DLD1 (cell line): ENCODE measurements around the gene UBR4.
"Not testable (repeated sequence)": the region's sequence is repeated elsewhere in the genome, so short reads cannot be mapped to it uniquely, and the experiment has no call there.

Experiments
- in situ Hi-C: cut with HindIII; loops from 2 replicates; pipeline ENCODE4 v1.10.0; 2017; ENCODE audit warnings: low sequenced_read_pairs

The UBR4 gene

DNA sequence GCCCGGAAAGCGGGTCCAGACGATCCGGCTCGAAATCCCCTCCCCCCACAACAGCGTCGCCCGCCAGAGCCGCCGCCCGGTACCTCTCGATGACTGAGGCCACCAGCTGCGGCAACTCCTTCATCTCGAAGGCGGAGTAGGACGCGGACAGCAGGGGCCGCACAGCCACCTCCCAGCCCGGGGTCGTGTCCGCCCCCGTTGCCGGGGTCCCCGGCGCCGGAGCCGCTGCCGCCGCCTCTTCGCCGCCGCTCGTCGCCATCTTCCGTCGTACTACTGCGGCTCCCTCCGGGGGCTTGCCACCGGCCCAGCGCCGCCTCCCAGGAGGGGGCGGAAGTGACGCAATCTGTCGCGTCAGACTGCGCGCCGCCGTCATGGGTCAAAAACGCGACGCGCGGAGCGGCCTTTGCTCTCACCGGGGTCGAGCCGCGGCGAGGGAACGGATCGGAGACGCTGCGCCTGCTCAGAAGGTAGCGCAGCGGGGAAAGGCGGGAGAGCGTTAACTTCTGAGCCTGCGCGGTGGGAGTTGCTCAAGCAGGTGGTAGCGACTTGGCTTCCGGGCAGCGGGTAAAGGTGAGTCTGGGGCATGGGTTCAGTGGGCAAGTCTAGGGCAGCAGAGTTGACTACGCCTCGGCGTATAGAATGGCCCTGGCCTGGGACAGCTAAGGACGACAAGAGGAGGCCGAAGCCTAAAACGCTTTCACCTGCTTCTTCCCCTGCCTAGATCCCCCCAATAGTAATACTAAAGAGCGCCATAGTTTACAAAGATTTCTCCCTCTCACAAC, at the start of gene UBR4:
Gene UBR4, minus strand, starts transcription at position 277 of the 782 bp plus-strand sequence. Its CDS starts 18 bp downstream, at position 259.
- in situ Hi-C loops: no loop called here

DNA sequence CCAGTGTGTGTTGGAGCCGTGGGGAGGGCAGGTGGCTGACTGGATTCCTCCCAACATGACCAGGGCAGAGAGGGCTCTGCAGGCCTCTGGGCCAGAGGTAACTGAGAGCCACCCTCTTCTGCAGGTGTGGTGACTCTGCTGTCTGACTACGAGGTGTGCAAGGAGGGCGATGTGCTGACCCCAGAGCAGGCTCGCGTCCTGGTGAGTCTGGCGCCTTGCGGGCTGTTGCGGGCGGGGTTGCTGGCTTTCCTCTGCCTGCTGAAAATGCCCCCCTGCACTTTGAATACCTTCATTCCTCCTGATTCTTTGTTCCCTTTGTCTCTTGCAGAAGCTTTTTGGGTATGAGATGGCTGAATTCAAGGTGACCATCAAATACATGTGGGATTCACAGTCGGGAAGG, 48.3 kb upstream of the UBR4 start:
- in situ Hi-C loops: no loop called here

DNA sequence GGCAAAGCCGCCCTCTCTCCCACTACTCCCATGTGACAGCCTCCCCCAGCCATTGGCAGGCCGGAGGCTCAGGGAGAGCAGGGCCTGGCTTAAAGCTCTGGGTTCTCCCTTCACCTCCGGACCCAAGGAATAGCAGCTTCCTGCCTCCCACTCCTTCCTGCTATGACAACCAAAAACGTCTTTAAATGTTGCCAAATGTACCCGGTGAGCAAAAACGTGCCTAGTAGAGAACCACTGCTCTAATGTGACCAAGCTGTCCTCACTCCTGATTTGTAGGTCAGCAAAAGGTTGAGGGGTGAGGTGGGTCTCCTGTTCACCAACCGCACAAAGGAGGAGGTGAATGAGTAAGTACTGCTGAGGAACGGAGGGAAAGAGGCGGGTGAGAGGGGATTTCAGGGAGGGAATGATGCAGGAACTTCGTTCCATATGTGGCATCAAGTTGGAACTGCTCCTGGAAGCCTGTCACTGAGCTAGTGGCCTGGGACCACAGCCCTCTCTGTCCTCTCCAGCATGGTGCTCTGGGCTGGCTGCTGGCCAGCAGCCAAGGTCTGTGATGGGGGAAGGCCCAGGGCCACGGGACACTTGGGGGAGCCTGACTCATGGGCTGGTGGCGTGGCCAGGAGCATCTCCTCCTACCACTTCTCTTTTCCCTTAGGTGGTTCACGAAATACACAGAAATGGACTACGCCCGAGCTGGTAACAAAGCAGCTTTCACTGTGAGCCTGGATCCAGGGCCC, 47.3 kb upstream of the UBR4 start:
- in situ Hi-C loops: no loop called here

DNA sequence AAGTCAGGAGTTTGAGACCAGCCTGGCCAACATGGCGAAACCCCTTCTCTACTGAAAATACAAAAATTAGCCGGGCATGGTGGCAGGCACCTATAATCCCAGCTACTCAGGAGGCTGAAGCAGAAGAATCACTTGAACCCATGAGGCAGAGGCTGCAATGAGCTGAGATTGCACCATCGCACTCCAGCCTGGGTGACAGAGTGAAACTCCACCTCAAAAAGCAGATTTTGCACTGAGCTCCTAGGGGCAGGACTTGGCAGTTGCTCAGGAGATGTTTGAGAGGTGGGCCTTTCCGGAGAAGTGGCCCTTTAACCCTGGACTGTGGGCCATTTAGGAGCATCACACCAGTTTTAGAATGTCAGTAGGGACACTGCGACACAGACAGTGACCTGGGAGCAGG, 46.2 kb upstream of the UBR4 start:
- in situ Hi-C loops: not testable (repeated sequence)

DNA sequence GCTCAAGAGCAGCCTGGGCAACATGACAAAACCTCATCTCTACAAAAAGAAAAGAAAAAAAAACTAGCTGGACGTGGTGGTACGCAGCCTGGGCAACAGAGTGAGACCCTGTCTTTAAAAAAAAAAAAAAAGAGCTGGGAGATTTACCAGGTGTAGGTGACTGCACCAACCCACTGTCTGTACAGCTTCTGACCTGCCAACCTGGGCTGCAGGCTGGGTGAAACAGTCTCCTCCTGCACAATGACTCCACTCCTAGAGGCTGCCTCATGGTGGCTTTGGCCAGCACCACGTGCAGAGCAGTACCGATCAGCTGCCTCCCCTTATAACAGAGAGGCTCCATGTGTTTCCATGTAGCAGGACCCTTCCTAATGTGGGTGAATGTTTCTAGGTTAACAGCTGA, 45.2 kb upstream of the UBR4 start:
- in situ Hi-C loops: no loop called here

DNA sequence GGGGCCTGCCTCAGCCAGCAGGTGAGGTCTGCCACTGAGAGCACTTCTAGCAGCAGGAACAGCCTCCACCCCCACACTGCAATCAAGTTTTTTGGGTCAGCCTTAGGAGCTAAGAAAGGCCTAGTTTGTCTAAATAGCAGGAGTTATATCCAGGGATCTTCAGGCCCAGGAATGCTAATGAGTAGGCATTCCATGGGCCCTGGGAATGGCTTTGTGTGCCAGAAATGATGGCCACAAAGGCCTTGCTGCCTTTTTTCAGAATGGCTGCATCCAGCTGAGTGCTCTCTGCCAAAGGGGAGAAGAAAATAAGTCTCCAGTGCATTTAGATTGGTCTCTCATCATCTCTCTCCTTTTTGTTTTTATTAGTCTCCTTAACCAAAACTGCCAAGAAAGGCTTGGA, 44.4 kb upstream of the UBR4 start:
- in situ Hi-C loops: no loop called here

DNA sequence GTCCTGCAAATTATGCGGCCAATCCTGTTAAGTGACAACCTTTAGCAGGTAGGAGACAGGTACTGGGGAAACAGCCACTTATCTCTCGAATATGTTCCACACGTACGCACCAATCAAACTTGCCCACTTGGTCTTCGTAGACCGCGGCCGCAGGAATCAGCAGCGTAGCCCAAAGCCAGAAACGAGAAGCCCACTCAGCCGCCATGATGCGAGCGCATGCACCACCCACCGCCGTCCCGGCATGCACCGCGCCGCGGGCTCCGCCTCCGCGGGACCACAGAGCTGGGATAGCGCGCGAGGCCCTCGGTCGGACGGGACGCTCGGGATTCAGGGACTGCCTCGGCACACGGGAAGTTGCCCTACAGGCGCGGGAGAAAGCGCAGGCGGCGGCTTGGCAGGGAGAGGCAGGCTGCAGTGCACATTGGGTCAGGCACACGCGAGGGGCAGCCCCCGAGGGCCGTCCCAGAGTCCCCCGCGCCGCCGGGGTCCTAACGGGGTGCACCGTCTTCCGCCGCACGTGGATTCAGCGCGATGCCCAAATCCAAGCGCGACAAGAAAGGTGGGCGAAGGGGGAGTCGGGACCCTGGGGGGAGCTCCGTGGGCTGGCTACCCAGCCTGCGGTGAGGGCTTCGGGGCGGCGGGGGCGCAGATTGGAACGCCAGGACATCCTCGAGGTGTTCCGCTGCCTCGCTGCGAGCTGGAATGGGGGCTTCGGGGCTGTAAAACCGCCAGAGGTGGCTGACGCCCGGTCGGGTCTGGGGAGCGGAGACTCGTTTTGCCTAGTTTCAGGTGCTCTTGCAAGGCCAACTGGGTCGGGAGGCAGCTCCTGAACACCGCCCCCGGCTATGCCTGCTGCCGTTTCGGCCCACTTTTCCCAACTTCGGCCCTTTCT, 41.5 kb upstream of the UBR4 start, which contains the start of the genes EMC1 and MRTO4:
Gene EMC1, minus strand, starts transcription at position 220 of the 892 bp plus-strand sequence. Its CDS starts 15 bp downstream, at position 205.
Gene MRTO4, plus strand, starts transcription at position 501 of the 892 bp plus-strand sequence. Its CDS starts 31 bp downstream, at position 532.
- in situ Hi-C loops: no loop called here

DNA sequence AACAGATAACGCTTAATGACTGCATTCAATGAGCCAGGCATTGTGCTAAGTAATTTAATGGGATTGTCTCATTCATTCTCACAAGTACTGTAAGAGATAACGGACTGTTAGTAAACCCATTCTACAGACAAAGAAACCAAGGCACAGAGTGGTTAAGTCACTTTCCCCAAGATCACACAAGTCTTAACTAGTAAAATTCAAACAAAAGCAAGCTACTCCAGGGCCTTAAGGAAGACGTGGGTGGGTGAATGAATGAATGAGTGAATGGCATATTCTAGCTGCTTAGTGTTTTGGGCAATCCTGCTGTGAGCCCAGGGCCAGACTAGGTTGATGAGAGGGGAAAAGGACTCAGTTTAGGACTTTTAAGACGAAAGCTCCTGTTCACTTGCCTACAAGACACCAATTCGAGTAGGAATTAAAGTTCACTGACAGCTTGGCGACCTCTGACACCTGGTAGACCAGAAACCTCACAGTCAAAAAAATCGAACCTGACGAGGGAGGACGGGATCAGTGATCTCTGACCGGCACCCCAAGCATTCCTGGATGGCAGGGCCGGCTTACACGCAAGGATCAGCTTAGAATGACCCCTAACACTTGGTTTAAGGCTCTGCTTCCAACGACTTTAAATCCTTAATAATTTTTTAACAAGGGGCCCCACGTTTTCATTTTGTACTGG, 40.7 kb upstream of the UBR4 start:
- in situ Hi-C loops: no loop called here

DNA sequence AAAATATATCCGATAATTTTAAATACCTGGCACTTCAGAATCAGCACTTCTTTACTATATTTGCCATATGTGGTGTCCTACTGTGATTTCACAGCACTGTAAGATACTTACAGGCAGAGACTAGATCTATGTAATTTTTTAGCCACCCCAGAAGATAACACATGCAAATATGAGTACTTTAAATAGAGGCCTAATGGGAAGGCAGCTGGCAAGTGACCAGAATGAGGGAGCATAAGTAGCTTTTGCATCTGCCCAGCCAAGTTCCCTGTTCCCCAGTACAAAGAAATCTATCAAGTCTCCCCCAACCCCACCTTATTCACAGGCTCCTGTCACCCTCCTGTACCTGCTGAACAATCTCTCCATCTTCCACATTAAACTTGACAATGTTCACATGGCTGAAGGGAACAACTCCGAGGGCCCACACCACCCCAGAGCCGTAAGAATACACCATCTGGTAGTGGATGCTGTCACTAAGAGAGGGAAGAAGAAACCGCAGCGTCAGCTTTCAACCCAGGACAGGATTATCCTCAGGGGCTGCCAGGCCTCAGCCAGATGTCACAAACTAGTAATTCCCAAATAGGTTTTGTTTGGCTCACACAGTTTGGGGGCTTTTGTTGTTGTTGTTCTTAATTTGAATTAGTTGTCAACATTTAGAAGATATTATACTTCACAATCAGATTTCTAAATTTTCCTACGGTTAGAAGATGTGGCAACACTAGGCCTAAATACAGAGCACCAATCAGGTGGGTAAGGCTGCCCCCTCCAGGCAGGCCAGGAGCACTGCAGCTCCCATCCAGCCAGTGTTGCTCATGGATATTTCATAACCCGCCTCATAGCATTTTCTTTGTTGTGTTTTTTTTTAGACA, 30.8 kb upstream of the UBR4 start:
- in situ Hi-C loops: no loop called here

DNA sequence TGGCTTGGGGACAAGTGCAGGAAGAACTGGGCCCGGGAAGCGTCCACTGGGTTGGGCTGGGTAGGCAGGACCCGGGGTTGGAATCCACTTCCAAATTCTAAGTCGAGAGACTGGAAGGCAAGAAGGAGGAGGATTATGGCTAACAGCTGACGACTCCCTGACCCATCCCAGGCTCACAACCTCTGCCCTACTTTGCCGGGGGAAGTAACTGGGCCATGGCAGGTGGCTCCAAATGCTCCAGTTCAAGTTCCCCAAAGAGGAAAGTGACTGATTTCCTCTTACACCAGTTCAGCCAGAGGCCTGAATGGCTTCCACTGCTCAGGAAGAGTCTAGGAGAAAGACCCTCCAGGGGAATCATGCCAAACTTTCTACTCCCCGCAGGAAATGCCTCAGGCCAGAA, 29.8 kb upstream of the UBR4 start:
- in situ Hi-C loops: no loop called here

DNA sequence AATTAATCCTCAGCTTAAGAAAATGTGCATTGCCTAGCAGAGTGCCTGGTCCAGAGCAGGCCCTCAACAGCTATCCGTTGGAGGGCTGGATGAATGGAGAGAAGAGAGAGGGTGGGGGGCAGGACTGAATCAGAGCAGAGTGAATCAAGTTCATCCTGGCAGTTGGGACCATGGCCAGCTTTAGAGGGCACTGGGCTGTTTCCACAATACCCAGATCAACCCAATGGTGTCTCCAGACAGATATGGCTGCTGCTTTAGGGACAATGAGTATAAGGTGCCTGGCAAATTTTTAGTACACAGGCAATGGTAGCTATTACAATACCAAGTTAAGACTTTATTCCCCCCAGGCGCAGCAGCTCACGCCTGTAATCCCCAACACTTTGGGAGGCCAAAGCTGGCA, 24.2 kb upstream of the UBR4 start:
- in situ Hi-C loops: no loop called here

DNA sequence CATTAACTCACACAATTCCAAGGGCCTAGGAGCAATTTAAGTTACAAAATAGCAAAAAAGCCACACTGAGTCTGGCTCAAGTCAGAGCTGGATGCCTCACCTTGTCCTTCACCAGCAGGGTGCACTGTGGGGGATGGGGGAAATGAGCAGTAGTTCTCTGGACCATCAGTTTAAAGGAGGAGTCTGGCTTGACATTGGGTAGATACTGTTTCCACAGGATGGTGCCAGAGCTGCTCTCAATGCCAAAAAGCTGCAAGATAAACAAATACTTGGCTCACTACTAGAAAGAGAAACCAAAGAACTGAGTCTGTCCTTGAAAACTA, 22.4 kb upstream of the UBR4 start:
- in situ Hi-C loops: no loop called here

DNA sequence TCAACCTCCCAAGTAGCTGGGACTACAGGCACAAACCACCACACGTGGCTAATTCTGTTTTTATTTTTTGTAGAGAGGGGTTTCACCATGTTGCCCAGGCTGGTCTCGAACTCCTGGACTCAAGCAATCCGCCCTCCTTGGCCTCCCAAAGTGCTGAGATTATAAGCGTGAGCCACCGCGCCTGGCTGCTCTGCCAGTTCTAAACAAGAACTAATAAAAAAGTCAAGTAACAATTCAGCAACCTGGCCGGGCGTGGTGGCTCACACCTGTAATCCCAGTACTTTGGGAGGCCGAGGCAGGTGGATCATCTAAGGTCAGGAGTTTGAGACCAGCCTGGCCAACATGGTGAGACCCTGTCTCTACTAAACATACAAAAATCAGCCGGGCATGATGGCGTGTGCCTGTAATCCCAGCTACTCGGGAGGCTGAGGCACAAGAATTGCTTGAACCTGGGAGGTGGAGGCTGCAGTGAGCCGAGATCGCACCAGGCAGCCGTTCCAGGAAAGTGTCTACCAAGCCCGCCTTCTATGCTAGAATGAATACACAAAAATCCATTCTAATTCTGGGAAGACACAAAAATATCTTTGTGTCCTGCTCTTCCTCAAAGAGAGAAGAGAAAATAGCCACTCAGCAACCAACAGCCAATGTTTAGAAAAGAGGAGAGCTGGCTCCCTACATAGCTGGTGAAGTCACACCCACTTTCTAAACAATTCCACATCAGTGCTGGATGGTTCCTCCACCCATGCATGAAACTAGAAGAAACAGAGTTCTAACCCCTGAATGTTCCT, 21.9 kb upstream of the UBR4 start:
- in situ Hi-C loops: not testable (repeated sequence)

DNA sequence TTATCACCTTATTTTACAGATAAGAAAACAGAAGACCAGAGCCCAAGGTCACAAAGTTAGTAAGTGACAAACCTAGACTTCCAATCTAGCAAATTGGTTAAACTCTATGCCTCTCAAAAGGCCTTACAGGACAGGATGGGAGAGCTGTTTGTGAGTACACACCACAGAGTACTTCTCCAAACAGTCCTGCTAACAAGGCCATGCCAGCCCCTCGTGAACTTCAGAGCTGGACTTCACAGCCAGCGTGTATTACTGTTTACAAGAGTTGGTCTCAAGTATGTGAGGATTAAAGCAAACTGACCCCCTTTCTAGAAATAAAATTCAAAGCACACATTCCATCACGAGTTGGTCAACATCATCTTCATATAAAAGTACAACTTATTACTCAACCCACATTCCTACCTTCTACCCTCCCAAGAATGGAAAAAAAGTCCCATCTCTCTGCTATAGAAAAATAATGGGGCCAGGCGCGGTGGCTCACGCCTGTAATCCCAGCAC, 19.8 kb upstream of the UBR4 start:
- in situ Hi-C loops: no loop called here

DNA sequence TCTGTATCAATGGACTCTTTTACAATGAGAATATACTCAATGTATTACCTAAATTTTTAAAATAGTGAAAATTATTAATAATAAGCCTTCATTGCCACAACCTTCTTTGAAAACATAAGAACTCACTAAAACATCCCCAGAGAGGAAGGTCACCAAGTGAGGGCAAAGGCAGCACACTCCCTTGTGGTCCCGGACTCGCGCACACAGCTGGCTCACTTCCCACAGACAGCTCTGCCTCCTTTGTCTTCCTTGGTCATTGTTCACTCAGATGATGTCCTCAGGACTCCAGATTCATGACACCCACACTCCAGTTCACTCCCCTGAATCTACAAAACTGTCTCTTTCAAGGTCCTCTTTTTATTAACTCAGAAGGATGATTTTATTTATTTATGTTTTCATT, 19.2 kb upstream of the UBR4 start:
- in situ Hi-C loops: no loop called here

DNA sequence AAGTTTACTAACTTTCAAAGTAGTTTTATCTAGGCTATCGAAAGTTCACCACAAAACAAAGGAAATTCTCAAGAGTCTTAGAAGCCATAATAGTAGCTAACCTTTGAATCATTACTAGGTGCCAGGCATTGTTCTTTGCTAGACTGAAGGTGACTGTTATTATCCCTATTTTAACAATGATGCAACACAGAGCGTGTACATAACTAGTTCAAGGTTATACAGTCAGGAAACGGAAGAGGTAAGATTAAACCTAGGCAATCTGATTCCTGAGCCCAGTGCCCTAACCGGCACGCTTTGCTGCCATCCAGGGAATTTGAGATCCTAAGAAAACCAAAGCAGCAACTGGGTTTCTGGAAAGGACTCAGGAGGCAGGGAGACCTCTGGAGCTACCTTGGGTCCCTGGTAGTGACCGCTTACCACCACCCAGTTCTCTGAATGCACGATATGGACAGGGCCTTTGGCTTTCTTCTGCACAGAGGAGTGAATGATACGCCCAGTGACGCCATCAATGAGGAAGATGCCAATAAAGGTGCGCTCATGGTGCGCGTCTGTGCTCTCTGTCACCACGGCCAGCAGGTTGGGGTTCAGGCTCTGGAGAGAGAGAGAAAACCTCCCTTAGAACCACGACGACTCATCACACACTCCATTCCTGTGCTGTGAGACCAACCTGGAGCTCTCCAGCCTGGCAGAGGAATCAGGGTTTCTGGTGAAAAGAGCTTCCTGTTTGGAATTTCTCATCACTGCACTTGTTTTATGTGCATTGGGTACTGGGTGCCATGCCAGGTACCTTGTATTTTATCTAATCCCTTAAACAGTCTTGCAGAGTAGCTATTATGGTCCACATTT, 13.1 kb upstream of the UBR4 start:
- in situ Hi-C loops: no loop called here

DNA sequence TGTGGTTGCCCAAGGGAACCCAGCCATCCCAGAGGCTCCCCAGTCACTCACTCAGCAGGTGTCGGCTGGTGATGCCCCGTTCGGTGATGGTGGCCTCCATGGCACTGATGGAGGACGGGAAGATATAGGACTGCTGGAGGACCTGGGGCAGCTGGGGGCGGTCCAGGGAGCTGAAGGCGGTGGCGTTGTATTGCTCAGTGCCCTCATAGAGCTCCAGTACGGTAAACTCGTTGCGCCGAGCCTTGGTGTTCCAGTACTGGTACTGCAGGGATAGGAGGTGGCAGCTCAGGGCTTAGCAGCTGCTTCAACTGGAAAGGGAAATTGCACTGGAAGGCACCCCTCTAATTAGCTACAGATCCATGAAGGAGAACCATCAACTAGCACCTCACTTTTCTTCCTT, 12.5 kb upstream of the UBR4 start:
- in situ Hi-C loops: no loop called here

DNA sequence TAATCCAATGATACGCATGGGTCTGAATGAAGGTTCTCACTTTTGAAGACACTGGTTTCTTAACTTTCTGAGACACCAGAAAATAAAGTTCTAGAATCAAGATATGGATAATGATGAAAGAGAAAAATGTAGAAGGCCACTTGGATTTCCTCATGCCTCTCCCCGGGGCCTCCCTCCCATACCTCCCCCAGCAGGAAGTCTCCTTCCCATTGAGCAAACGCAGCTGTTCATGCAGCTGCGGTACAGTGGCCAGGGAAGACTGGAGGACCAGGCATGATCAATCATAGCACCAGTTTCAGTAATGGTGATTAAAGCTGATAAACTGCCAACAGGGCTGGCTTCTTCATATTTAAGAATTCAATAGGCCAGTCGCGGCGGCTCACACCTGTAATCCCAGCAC, 10.9 kb upstream of the UBR4 start:
- in situ Hi-C loops: no loop called here
